Epithelial cell of esophagus (primary cell): ENCODE measurements around the gene CXCR4.
"Not testable (repeated sequence)": the region's sequence is repeated elsewhere in the genome, so short reads cannot be mapped to it uniquely, and the experiment has no call there.

Experiments used
- DNase-seq: peaks from one replicate; pipeline ENCODE4 v3.0.0; 2010; ENCODE audit warnings: low read depth
- H3K4me3 ChIP-seq: 2 replicates; pipeline ENCODE4 v1.5.1; 2011; ENCODE audit warnings: mild to moderate bottlenecking, low read length, control low read depth
- CTCF ChIP-seq: IDR thresholded peaks from 2 replicates; pipeline ENCODE4 v1.5.1; 2011; ENCODE audit warnings: low read depth, mild to moderate bottlenecking, low read length, control low read depth, inconsistent platforms; ENCODE audit not compliant: insufficient read depth; ENCODE audit errors: missing control alignments

CXCR4 gene

GRCh38 chr2:136093583-136093982 lies 24.4 kb downstream of the CXCR4 start:
- no peak for TF ChIP-seq CTCF
- no peak for DNase-seq
- no peak overlapping the region for H3K4me3 ChIP-seq

GRCh38 chr2:136091899-136092298 lies 26.1 kb downstream of the CXCR4 start:
- DNase-seq, result no peak
- TF ChIP-seq CTCF, result no peak
- H3K4me3 ChIP-seq, result no peak overlapping the region

- not testable (repeated sequence) for H3K4me3 ChIP-seq, DNase-seq
These were observed 30.0 kb downstream of the CXCR4 start for GRCh38 chr2:136087901-136088460.

GRCh38 chr2:136086253-136087016 lies 31.5 kb downstream of the CXCR4 start:
- TF ChIP-seq CTCF, result no peak
- H3K4me3 ChIP-seq, result no peak overlapping the region
- no peak for DNase-seq

- H3K4me3 ChIP-seq, result no peak overlapping the region
- TF ChIP-seq CTCF, result no peak
- no peak for DNase-seq
These were observed 32.3 kb downstream of the CXCR4 start for GRCh38 chr2:136085453-136086209.

GRCh38 chr2:136081582-136082210 lies 36.3 kb downstream of the CXCR4 start:
- TF ChIP-seq CTCF, result no peak
- no peak overlapping the region for H3K4me3 ChIP-seq
- DNase-seq, result no peak

- no peak for TF ChIP-seq CTCF
- H3K4me3 ChIP-seq, result no peak overlapping the region
- peak; percentile 11 for DNase-seq
These were observed 37.8 kb downstream of the CXCR4 start for GRCh38 chr2:136080114-136080513.
